ENCODE results near the gene ST8SIA5.

DNA sequence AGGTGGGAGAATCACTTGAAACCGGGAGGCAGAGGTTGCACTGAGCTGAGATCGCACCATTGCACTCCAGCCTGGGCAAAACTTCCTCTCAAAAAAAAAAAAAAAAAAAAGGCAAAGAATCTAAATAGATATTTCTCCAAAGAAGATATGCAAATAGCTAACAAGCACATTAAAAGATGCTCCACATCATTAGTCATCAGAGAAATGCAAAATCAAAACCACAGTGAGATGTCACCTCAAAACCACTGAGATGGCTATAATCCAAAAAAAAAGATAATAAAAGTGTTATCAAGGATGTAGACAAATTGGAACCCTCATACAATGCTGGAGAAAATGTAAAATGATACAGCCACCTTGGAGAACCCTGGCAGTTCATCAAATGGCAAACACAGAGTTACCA is 8.4 kb downstream of the ST8SIA5 start:
- TF ChIP-seq, protein P1, sequence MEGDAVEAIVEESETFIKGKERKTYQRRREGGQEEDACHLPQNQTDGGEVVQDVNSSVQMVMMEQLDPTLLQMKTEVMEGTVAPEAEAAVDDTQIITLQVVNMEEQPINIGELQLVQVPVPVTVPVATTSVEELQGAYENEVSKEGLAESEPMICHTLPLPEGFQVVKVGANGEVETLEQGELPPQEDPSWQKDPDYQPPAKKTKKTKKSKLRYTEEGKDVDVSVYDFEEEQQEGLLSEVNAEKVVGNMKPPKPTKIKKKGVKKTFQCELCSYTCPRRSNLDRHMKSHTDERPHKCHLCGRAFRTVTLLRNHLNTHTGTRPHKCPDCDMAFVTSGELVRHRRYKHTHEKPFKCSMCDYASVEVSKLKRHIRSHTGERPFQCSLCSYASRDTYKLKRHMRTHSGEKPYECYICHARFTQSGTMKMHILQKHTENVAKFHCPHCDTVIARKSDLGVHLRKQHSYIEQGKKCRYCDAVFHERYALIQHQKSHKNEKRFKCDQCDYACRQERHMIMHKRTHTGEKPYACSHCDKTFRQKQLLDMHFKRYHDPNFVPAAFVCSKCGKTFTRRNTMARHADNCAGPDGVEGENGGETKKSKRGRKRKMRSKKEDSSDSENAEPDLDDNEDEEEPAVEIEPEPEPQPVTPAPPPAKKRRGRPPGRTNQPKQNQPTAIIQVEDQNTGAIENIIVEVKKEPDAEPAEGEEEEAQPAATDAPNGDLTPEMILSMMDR (IDR thresholded peaks at IDR 0.05; ENCODE audit: insufficient read depth, low read length): no peak
- TF ChIP-seq POLR2AphosphoS5 (IDR thresholded peaks at IDR 0.05; ENCODE audit: low read depth) (no peak), GABPA (IDR thresholded peaks at IDR 0.05; ENCODE audit: low read depth) (no peak), SPI1 (IDR thresholded peaks at IDR 0.05; ENCODE audit: borderline replicate concordance, low read depth) (no peak)
- TF ChIP-seq, protein P2, sequence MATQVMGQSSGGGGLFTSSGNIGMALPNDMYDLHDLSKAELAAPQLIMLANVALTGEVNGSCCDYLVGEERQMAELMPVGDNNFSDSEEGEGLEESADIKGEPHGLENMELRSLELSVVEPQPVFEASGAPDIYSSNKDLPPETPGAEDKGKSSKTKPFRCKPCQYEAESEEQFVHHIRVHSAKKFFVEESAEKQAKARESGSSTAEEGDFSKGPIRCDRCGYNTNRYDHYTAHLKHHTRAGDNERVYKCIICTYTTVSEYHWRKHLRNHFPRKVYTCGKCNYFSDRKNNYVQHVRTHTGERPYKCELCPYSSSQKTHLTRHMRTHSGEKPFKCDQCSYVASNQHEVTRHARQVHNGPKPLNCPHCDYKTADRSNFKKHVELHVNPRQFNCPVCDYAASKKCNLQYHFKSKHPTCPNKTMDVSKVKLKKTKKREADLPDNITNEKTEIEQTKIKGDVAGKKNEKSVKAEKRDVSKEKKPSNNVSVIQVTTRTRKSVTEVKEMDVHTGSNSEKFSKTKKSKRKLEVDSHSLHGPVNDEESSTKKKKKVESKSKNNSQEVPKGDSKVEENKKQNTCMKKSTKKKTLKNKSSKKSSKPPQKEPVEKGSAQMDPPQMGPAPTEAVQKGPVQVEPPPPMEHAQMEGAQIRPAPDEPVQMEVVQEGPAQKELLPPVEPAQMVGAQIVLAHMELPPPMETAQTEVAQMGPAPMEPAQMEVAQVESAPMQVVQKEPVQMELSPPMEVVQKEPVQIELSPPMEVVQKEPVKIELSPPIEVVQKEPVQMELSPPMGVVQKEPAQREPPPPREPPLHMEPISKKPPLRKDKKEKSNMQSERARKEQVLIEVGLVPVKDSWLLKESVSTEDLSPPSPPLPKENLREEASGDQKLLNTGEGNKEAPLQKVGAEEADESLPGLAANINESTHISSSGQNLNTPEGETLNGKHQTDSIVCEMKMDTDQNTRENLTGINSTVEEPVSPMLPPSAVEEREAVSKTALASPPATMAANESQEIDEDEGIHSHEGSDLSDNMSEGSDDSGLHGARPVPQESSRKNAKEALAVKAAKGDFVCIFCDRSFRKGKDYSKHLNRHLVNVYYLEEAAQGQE (IDR thresholded peaks at IDR 0.05; ENCODE audit: insufficient replicate concordance, low read depth): no peak

Measured in HL-60 (cell line).